ENCODE data around the gene YEATS2.
A peak's percentile ranks its signal among the peaks of the same experiment; 100 is the strongest.
"Not testable (repeated sequence)": the region's sequence is repeated elsewhere in the genome, so short reads cannot be mapped to it uniquely, and the experiment has no call there.

Gene YEATS2

DNA sequence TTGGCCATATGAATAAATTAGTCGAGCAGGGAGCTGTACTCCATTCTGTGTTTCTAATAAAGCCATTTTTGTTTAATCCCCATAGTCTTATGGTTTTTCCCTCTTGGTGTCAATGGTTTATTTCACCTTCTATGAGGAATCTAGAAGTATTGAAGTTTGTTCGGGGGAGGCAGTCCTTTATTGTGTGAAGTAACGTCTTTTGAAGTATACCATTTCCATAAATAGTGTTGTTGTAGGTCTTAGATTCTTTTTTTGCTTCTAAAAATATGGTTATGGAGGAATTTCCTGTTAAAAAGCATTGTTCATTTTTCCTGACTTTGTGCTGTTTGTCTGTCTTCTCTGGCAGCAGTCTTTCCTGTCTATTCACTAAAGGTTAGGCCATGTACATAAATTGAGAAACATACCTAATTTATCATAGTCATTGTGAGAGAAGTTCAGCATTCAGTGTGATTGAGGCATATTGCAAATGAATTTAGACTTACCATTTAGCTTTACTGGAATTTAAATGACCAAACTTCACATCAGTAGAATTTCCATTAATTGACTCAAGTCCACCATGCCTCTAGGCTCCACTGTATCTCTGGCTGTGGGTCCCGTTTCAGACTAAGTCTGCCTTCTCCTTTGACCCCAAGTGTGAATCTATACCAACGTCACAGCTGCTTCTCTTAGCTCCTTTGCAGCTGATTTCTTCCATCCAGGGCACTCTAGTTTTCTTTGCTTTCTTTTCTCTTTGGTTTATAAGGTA lies 37.3 kb downstream of the YEATS2 start:
- DNase-seq (ENCODE audit: low spot score): no peak
- Mint-ChIP-seq H3K9me3 (peaks cover 4% of the 10 kb centered on the region), H3K4me1 (ENCODE audit: low read depth) (no peaks in the 10 kb centered on the region), H3K27ac (no peak overlapping the region), H3K27me3 (ENCODE audit: low read depth) (no peaks in the 10 kb centered on the region), H3K4me3 (no peak overlapping the region), H3K36me3 (ENCODE audit: low read depth) (peaks cover 65% of the 10 kb centered on the region)

DNA sequence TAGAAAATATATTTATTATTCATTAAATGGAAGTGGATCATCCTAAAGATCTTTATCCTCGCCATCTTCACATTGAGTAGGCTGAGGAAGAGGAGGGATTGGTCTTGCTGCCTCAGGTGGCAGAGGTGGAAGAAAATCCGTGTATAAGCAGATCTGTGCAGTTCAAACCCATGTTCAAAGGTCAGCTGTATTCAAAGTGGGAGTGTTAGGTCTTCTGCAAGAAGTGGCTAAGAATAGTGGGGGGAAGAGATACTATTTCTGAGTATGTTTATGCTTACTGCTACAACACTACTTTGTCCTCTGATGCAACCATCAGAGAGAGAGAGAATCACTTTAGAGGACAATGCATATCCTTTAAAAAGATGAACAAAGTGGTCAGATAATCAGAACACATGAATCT lies 39.5 kb downstream of the YEATS2 start:
- peaks cover 4% of the 10 kb centered on the region for H3K9me3 Mint-ChIP-seq

DNA sequence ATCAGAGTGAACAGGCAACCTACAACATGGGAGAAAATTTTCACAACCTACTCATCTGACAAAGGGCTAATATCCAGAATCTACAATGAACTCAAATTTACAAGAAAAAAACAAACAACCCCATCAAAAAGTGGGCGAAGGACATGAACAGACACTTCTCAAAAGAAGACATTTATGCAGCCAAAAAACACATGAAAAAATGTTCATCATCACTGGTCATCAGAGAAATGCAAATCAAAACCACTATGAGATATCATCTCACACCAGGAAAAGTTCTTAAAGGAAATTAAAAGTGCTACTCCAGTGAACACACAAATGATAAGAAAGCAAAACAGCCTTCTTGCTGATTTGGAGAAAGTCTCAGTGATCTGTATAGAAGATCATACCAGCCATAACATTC lies 42.6 kb downstream of the YEATS2 start:
- not testable (repeated sequence) for H3K4me1 Mint-ChIP-seq (ENCODE audit: low read depth); H3K27me3 Mint-ChIP-seq (ENCODE audit: low read depth); H3K27ac Mint-ChIP-seq; DNase-seq (ENCODE audit: low spot score); H3K9me3 Mint-ChIP-seq; H3K4me3 Mint-ChIP-seq
- H3K36me3 Mint-ChIP-seq (ENCODE audit: low read depth): peaks cover 45% of the 10 kb centered on the region

More for the DNA sequence above, 39.5 kb downstream of the YEATS2 start:
- no peak for DNase-seq (ENCODE audit: low spot score)
- no peaks in the 10 kb centered on the region for H3K27me3 Mint-ChIP-seq (ENCODE audit: low read depth)
- no peaks in the 10 kb centered on the region for H3K4me1 Mint-ChIP-seq (ENCODE audit: low read depth)
- H3K4me3 Mint-ChIP-seq: no peak overlapping the region
- H3K27ac Mint-ChIP-seq: no peak overlapping the region
- peaks cover 58% of the 10 kb centered on the region for H3K36me3 Mint-ChIP-seq (ENCODE audit: low read depth)

DNA sequence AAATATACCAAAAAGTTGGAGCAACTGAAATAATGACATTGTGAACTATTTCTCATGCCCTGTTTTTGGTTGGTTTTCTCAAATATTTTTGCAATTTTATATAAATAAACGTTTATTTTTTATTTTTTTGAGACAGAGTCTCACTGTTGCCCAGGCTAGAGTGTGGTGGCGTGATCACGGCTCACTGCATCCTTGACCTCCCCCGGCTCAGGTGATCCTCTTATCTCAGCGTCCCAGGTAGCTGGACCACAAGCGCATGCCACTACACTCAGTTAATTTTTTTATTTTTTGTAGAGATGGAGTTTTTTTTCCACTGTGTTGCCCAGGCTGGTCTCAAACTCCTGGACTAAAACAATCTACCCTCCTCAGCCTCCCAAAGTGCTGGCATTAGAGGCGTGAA lies 45.6 kb downstream of the YEATS2 start:
- H3K27me3 Mint-ChIP-seq (ENCODE audit: low read depth): no peaks in the 10 kb centered on the region
- DNase-seq (ENCODE audit: low spot score): no peak
- H3K4me1 Mint-ChIP-seq (ENCODE audit: low read depth): no peaks in the 10 kb centered on the region
- no peak overlapping the region for H3K27ac Mint-ChIP-seq
- H3K4me3 Mint-ChIP-seq: no peak overlapping the region
- H3K9me3 Mint-ChIP-seq: no peaks in the 10 kb centered on the region
- peaks cover 43% of the 10 kb centered on the region for H3K36me3 Mint-ChIP-seq (ENCODE audit: low read depth)

- Mint-ChIP-seq H3K36me3 (ENCODE audit: low read depth) (peaks cover 50% of the 10 kb centered on the region), H3K4me3 (no peak overlapping the region), H3K27ac (no peak overlapping the region), H3K27me3 (ENCODE audit: low read depth) (no peaks in the 10 kb centered on the region), H3K4me1 (ENCODE audit: low read depth) (no peaks in the 10 kb centered on the region), H3K9me3 (no peaks in the 10 kb centered on the region)
- no peak for DNase-seq (ENCODE audit: low spot score)
Measured at GRCh38 chr3:183745300-183746098, 47.9 kb downstream of the YEATS2 start.

DNA sequence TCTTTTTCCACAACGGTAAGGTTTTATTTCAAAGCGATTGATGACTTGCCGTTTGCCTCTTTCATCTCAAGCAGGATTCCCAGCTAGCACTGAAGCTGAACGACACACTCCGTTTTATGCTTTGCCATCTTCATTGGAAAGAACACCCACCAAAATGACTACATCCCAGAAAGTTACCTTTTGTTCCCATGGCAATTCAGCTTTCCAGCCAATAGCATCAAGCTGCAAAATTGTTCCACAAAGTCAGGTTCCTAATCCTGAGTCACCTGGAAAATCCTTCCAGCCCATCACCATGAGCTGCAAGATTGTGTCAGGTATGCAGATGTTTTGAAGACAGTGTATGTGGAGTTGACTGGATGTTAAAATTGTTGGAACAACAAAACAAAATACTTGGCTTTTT lies 56.5 kb downstream of the YEATS2 start:
- Mint-ChIP-seq H3K4me3 (no peak overlapping the region), H3K4me1 (ENCODE audit: low read depth) (no peaks in the 10 kb centered on the region), H3K27ac (no peak overlapping the region), H3K27me3 (ENCODE audit: low read depth) (no peaks in the 10 kb centered on the region), H3K36me3 (ENCODE audit: low read depth) (peaks cover 58% of the 10 kb centered on the region), H3K9me3 (no peaks in the 10 kb centered on the region)
- no peak for DNase-seq (ENCODE audit: low spot score)

- H3K9me3 Mint-ChIP-seq: no peaks in the 10 kb centered on the region
- no peak for DNase-seq (ENCODE audit: low spot score)
- peaks cover 40% of the 10 kb centered on the region for H3K36me3 Mint-ChIP-seq (ENCODE audit: low read depth)
- peaks cover 13% of the 10 kb centered on the region for H3K4me1 Mint-ChIP-seq (ENCODE audit: low read depth)
- no peak overlapping the region for H3K4me3 Mint-ChIP-seq
- H3K27me3 Mint-ChIP-seq (ENCODE audit: low read depth): no peaks in the 10 kb centered on the region
- no peak overlapping the region for H3K27ac Mint-ChIP-seq
Measured at GRCh38 chr3:183762304-183762703, 64.7 kb downstream of the YEATS2 start.

DNA sequence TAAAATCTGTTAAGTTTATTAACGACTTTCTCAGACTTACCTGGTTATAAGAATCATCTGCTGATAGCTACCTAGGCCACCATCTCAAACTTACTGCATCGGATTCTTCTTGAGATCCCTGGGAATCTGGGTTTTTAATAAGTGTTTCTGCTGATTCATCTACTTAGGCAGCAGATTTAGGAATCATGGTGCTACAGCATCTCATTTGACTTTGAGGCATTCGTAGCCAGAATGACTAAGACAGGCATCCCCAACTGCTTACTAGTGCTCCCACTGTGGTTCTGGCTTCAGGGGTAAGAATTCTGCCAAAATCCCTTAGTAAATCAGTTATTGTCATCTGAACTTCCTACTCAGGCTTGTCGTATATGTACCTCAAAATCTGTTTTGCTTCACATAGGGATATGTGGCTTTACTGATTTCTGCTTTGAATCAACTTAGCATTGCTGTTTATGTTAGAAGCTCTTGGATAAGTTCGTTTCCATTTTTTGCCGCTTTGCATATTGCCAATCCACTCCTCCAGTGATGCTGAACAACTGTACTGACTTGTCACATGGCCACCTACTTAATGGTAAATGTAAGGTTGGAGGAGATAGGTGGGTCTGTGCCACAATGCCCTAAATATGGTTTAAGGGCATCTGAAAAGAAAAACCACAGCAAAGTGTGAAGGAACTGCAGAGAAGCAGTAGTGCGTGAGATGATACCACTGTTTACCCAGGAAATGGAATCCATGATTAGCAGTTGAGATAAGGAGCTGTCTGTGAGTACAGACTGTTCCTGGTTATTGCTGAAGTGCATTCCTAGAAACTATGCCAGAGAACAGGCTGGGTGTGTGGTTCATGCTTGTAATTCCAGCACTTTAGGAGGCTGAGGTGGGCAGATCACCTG lies 67.5 kb downstream of the YEATS2 start:
- Mint-ChIP-seq H3K27ac (peak overlapping the region; percentile 49), H3K9me3 (no peaks in the 10 kb centered on the region), H3K4me1 (ENCODE audit: low read depth) (peaks cover 13% of the 10 kb centered on the region), H3K4me3 (no peak overlapping the region), H3K36me3 (ENCODE audit: low read depth) (peaks cover 28% of the 10 kb centered on the region), H3K27me3 (ENCODE audit: low read depth) (no peaks in the 10 kb centered on the region)
- no peak for DNase-seq (ENCODE audit: low spot score)

GRCh38 chr3:183766107-183766506 lies 68.5 kb downstream of the YEATS2 start:
- Mint-ChIP-seq H3K27me3 (ENCODE audit: low read depth) (no peaks in the 10 kb centered on the region), H3K4me3 (no peak overlapping the region), H3K4me1 (ENCODE audit: low read depth) (peaks cover 13% of the 10 kb centered on the region), H3K9me3 (no peaks in the 10 kb centered on the region), H3K36me3 (ENCODE audit: low read depth) (peaks cover 26% of the 10 kb centered on the region), H3K27ac (peak overlapping the region; percentile 13)
- DNase-seq (ENCODE audit: low spot score): no peak

GRCh38 chr3:183766745-183767606 lies 69.4 kb downstream of the YEATS2 start:
- H3K4me1 Mint-ChIP-seq (ENCODE audit: low read depth): peaks cover 10% of the 10 kb centered on the region
- no peak overlapping the region for H3K4me3 Mint-ChIP-seq
- no peak overlapping the region for H3K27ac Mint-ChIP-seq
- H3K36me3 Mint-ChIP-seq (ENCODE audit: low read depth): peaks cover 21% of the 10 kb centered on the region
- DNase-seq (ENCODE audit: low spot score): peak; percentile 65
- H3K9me3 Mint-ChIP-seq: no peaks in the 10 kb centered on the region
- no peaks in the 10 kb centered on the region for H3K27me3 Mint-ChIP-seq (ENCODE audit: low read depth)

DNA sequence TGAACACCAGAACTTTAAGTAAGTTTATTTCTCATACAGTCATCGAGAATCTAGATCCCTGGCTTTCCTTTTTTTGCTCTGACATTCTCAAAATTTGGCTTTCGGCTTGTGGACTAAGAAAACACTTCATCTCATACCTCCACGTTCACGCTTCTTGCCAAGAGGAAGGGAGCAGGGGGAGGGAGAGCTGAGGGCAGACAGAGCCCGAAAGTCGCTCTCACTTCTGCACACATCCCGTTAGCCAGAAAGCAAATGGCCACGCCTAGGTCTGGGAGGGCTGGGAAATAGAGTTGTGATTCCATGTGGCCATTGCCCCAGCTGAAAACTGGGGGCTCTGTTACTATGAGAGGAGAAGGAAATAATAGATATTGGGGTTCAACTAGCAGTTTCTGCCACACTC lies 70.5 kb downstream of the YEATS2 start:
- no peaks in the 10 kb centered on the region for H3K9me3 Mint-ChIP-seq
- peaks cover 21% of the 10 kb centered on the region for H3K36me3 Mint-ChIP-seq (ENCODE audit: low read depth)
- no peak overlapping the region for H3K4me3 Mint-ChIP-seq
- no peak for DNase-seq (ENCODE audit: low spot score)
- H3K4me1 Mint-ChIP-seq (ENCODE audit: low read depth): peaks cover 10% of the 10 kb centered on the region
- H3K27me3 Mint-ChIP-seq (ENCODE audit: low read depth): no peaks in the 10 kb centered on the region
- H3K27ac Mint-ChIP-seq: no peak overlapping the region

- no peak for DNase-seq (ENCODE audit: low spot score)
- Mint-ChIP-seq H3K4me1 (ENCODE audit: low read depth) (peaks cover 10% of the 10 kb centered on the region), H3K4me3 (no peak overlapping the region), H3K36me3 (ENCODE audit: low read depth) (peaks cover 28% of the 10 kb centered on the region), H3K27ac (no peak overlapping the region), H3K9me3 (no peaks in the 10 kb centered on the region), H3K27me3 (ENCODE audit: low read depth) (no peaks in the 10 kb centered on the region)
Measured at GRCh38 chr3:183769453-183769852, 71.9 kb downstream of the YEATS2 start.

GRCh38 chr3:183774631-183775030 lies 77.0 kb downstream of the YEATS2 start:
- H3K4me1 Mint-ChIP-seq (ENCODE audit: low read depth): no peaks in the 10 kb centered on the region
- H3K36me3 Mint-ChIP-seq (ENCODE audit: low read depth): peaks cover 44% of the 10 kb centered on the region
- no peak overlapping the region for H3K4me3 Mint-ChIP-seq
- no peak overlapping the region for H3K27ac Mint-ChIP-seq
- no peaks in the 10 kb centered on the region for H3K27me3 Mint-ChIP-seq (ENCODE audit: low read depth)
- no peaks in the 10 kb centered on the region for H3K9me3 Mint-ChIP-seq
- DNase-seq (ENCODE audit: low spot score): no peak

Data from T-helper 2 cell treated with Interferon-gamma antibody and Interleukin-4, amounts not matched to agents 5 μg/mL and 100 μg/mL, for 36 hours (primary cell).